ENCODE results near the gene LONP1.

- TF ChIP-seq SUZ12 (IDR thresholded peaks at IDR 0.05) (no peak), FOXM1 (IDR thresholded peaks at IDR 0.05; ENCODE audit: borderline replicate concordance) (no peak), PKNOX1 (IDR thresholded peaks at IDR 0.05) (no peak), SP1 (IDR thresholded peaks at IDR 0.05) (no peak), NFRKB (IDR thresholded peaks at IDR 0.05) (no peak), FOXK2 (IDR thresholded peaks at IDR 0.05) (no peak), HDGF (IDR thresholded peaks at IDR 0.05; ENCODE audit: borderline replicate concordance) (no peak), BHLHE40 (IDR thresholded peaks at IDR 0.05; ENCODE audit: borderline replicate concordance) (no peak)
Measured at GRCh38 chr19:5698635-5699422, 21.1 kb downstream of the LONP1 start.
